Suprapubic skin (tissue), 4 donors: Measurements from ENCODE around the gene R3HDML. TPM values are rescaled to one million over a fixed set of nuclear protein-coding genes. Genes with fewer than 3 reads are reported as not detected.
A peak's percentile ranks its signal among the peaks of the same experiment; 100 is the strongest.
"Not testable (repeated sequence)": the region's sequence is repeated elsewhere in the genome, so short reads cannot be mapped to it uniquely, and the experiment has no call there.

Source experiments
- DNase-seq, 2 donors: peaks; one replicate each; pipeline ENCODE4 v3.0.0-alpha.2; 2019; ENCODE audit warnings: low spot score in 2 of 2
- H3K27ac ChIP-seq: fragments of 200-600 bp; sonication (generic); one replicate; pipeline ENCODE4 v1.5.1; 2019
- H3K27me3 ChIP-seq: fragments of 200-600 bp; sonication (generic); one replicate; pipeline ENCODE4 v1.5.1; 2019
- H3K36me3 ChIP-seq: fragments of 200-600 bp; sonication (generic); one replicate; pipeline ENCODE4 v1.5.1; 2019
- H3K4me1 ChIP-seq: fragments of 200-600 bp; sonication (generic); one replicate; pipeline ENCODE4 v1.5.1; 2019
- H3K4me3 ChIP-seq: fragments of 200-600 bp; sonication (generic); one replicate; pipeline ENCODE4 v1.5.1; 2019; ENCODE audit warnings: mild to moderate bottlenecking
- H3K9me3 ChIP-seq: fragments of 200-600 bp; sonication (generic); one replicate; pipeline ENCODE4 v1.5.1; 2019
- CTCF ChIP-seq, 2 donors: fragments of 200-600 bp in 1 of 2; fragments of 450-650 bp in 1 of 2; sonication (generic) in 1 of 2; IDR thresholded peaks; one replicate each; pipeline ENCODE4 v1.5.1; 2016 to 2019; ENCODE audit warnings: antibody characterized with exemption in 2 of 2, mild to moderate bottlenecking in 1 of 2, moderate library complexity in 1 of 2
- EP300 ChIP-seq: sonication (generic); formaldehyde crosslinking; IDR thresholded peaks from one replicate; pipeline ENCODE4 v1.6.1; 2017; ENCODE audit warnings: antibody characterized with exemption
- POLR2A ChIP-seq, 2 donors: fragments of 450-650 bp; IDR thresholded peaks; one replicate each; pipeline ENCODE4 v1.6.1; 2017; ENCODE audit warnings: antibody characterized with exemption in 2 of 2, mild to moderate bottlenecking in 2 of 2, moderate library complexity in 2 of 2
- POLR2AphosphoS5 ChIP-seq, 3 donors: sonication (generic); formaldehyde crosslinking; IDR thresholded peaks; one replicate each; pipeline ENCODE4 v1.6.1; 2017; ENCODE audit warnings: antibody characterized with exemption in 3 of 3
- WGBS: methylation state at CpG from one replicate; pipeline ENCODE4 v1.1.5; 2018; 5-methylcytosine and 5-hydroxymethylcytosine counted together
- total RNA-seq, 4 donors: library from RNA; depleted of rRNA; stranded (reverse); fragments of >200 nt; gene quantifications; one replicate each; pipeline ENCODE4 v1.1.0, GENCODE V29; 2016

R3HDML gene
- total RNA-seq, 4 donors from 2014 or later, result not detected

- H3K27me3 ChIP-seq, result no peaks in the 10 kb centered on the region
- TF ChIP-seq POLR2A (IDR thresholded peaks at IDR 0.05), result no peak
- no peak for TF ChIP-seq POLR2AphosphoS5 (IDR thresholded peaks at IDR 0.05)
- TF ChIP-seq CTCF (IDR thresholded peaks at IDR 0.05), result no peak
- no peak for TF ChIP-seq EP300
- H3K4me1 ChIP-seq, result no peaks in the 10 kb centered on the region
- whole genome bisulfite sequencing, result 92% methylated on average over 2 of the region's 2 CpGs
- H3K27ac ChIP-seq, result no peak overlapping the region
- DNase-seq, result no peak
- H3K4me3 ChIP-seq, result no peak overlapping the region
- H3K36me3 ChIP-seq, result no peaks in the 10 kb centered on the region
- H3K9me3 ChIP-seq, result no peaks in the 10 kb centered on the region
These were observed 16.9 kb upstream of the R3HDML start for GRCh38 chr20:44319839-44320422.

GRCh38 chr20:44324343-44324742, 12.5 kb upstream of the R3HDML start:
- Histone ChIP-seq H3K4me1 (peaks cover 6% of the 10 kb centered on the region), H3K27ac (no peak overlapping the region), H3K4me3 (no peak overlapping the region), H3K9me3 (no peaks in the 10 kb centered on the region), H3K36me3 (no peaks in the 10 kb centered on the region), H3K27me3 (peaks cover 15% of the 10 kb centered on the region)
- TF ChIP-seq POLR2A (IDR thresholded peaks at IDR 0.05) (no peak), EP300 (no peak), CTCF (IDR thresholded peaks at IDR 0.05) (no peak), POLR2AphosphoS5 (IDR thresholded peaks at IDR 0.05) (no peak)
- no peak for DNase-seq
- 0% methylated on average over 1 of the region's 1 CpG for WGBS

DNA sequence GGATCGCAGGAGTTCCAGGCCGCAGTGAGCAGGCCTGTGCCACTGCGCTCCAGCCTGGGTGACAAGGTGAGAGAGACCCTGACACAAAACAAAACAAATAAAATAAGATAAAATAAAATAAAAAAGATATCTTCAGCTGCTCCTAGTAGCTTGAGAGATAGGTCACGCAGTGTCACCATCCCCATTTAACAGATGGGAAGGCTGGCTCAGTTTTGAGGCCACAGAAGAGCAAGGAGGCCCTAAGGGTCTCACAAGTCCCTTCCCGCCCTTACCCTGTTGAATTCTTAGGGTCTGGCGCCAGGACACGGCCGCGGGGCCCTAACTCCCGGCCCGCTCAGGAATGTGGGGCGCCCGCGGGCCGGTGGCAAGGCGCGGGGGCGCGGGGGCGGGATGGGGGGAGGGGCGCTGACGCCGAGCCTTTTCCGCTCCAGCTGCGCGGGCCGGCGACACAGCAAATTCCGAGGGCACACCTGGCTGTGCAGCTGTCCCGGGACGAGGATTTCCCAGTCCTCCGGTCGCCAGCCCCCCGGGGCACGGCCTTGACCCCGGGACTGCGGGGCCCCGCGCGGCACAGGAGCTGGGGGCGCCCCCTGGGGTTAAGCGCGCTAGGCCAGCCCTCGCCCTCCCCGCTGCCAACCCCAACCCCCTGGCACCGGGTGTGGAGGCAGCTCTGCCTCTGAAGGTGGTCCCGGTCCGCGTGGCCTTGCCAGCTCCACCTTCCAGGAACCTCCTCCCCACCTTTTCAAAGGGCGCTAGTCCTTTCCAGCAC, 10.3 kb upstream of the R3HDML start:
- Histone ChIP-seq H3K4me3 (peak overlapping the region; percentile 33), H3K36me3 (no peaks in the 10 kb centered on the region), H3K27me3 (peaks cover 22% of the 10 kb centered on the region), H3K9me3 (no peaks in the 10 kb centered on the region), H3K27ac (no peak overlapping the region), H3K4me1 (peaks cover 6% of the 10 kb centered on the region)
- TF ChIP-seq POLR2AphosphoS5 (IDR thresholded peaks at IDR 0.05) (no peak), CTCF (IDR thresholded peaks at IDR 0.05) (no peak), POLR2A (IDR thresholded peaks at IDR 0.05) (no peak), EP300 (no peak)
- DNase-seq, result no peak
- 29% methylated on average over 16 of the region's 50 CpGs for WGBS

DNA sequence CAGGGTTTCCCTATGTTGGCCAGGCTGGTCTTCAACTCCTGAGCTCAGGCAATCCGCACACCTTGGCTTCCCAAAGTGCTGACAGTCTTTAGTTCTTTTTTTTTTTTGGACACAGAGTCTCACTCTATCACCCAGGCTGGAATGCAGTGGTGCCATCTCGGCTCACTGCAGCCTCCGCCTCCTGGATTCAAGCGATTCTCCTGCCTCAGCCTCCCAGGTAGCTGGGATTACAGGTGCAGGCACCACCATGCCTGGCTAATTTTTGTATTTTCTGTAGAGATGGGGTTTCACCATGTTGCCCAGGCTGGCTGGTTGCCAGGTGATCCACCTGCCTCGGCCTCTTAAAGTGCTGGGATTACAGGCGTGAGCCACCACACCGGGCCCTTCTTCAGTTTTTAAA, 9.1 kb upstream of the R3HDML start:
- DNase-seq, H3K9me3 ChIP-seq, H3K27ac ChIP-seq, H3K4me1 ChIP-seq, H3K4me3 ChIP-seq, H3K36me3 ChIP-seq: not testable (repeated sequence)
- 83% methylated on average over 7 of the region's 7 CpGs for WGBS
- peaks cover 31% of the 10 kb centered on the region for H3K27me3 ChIP-seq

GRCh38 chr20:44328428-44328827, 8.4 kb upstream of the R3HDML start:
- Histone ChIP-seq H3K36me3 (no peaks in the 10 kb centered on the region), H3K4me3 (no peak overlapping the region), H3K27me3 (peaks cover 31% of the 10 kb centered on the region), H3K4me1 (peaks cover 6% of the 10 kb centered on the region), H3K9me3 (no peaks in the 10 kb centered on the region), H3K27ac (no peak overlapping the region)
- 91% methylated on average over 4 of the region's 4 CpGs for WGBS
- no peak for DNase-seq
- no peak for TF ChIP-seq POLR2AphosphoS5 (IDR thresholded peaks at IDR 0.05)
- no peak for TF ChIP-seq POLR2A (IDR thresholded peaks at IDR 0.05)
- TF ChIP-seq EP300, result no peak
- no peak for TF ChIP-seq CTCF (IDR thresholded peaks at IDR 0.05)
